Nephron (organoid): ENCODE results near the gene LIMK2.
"Not testable (repeated sequence)": the region's sequence is repeated elsewhere in the genome, so short reads cannot be mapped to it uniquely, and the experiment has no call there.

Experiments used
- H3K27ac Mint-ChIP-seq, 3 experiments: 2 replicates each; pipeline ENCODE4 v1.8.0; 2020; ENCODE audit warnings: mixed read lengths in 3 of 3, mild to moderate bottlenecking in 2 of 3, moderate library complexity in 1 of 3
- H3K27me3 Mint-ChIP-seq: 2 replicates; pipeline ENCODE4 v1.8.0; 2021; ENCODE audit warnings: low read depth, mild to moderate bottlenecking, moderate library complexity, mixed read lengths
- H3K36me3 Mint-ChIP-seq: 2 replicates; pipeline ENCODE4 v1.8.0; 2020; ENCODE audit warnings: low read depth, mixed read lengths
- H3K4me1 Mint-ChIP-seq: 2 replicates; pipeline ENCODE4 v1.8.0; 2020; ENCODE audit warnings: mixed read lengths
- H3K4me3 Mint-ChIP-seq, 3 experiments: 2 replicates each; pipeline ENCODE4 v1.8.0; 2020; ENCODE audit warnings: mild to moderate bottlenecking in 3 of 3, mixed read lengths in 3 of 3, moderate library complexity in 2 of 3
- H3K9me3 Mint-ChIP-seq: 2 replicates; pipeline ENCODE4 v1.8.0; 2020; ENCODE audit warnings: mixed read lengths
- TF ChIP-seq, protein P1 (sequence below), 3 experiments: fragments of 200-600 bp; sonication (generic); IDR thresholded peaks; one replicate each; pipeline ENCODE4 v1.5.0; 2021; ENCODE audit warnings: antibody characterized with exemption in 3 of 3; ENCODE audit not compliant: unreplicated experiment in 3 of 3

LIMK2 gene

DNA sequence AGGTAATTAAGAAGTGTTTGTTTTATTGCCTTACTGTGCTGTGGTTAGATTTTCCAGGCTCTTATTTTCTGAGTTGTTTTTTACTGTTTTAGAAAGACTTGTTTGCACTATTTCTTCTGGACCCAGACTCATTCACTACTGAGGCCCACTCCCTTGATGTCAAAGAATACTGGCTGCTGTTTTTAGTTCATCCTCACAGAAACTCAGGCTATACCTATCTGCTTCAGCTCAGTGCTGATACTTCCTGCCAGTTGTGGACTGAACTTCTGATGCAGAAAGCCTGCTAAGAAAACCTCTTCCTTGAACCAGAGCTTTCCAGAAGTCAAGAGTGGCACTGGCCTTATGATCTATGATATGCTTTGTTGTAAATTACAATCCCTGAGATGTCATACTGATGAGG lies 96.1 kb downstream of the LIMK2 start:
- Mint-ChIP-seq H3K36me3 (no peaks in the 10 kb centered on the region), H3K4me1 (peaks cover 1% of the 10 kb centered on the region), H3K4me3 (no peak overlapping the region), H3K27me3 (peaks cover 5% of the 10 kb centered on the region), H3K9me3 (no peaks in the 10 kb centered on the region), H3K27ac (peak overlapping the region in 1 of 3 experiments; percentile 6)
- TF ChIP-seq, protein P1, sequence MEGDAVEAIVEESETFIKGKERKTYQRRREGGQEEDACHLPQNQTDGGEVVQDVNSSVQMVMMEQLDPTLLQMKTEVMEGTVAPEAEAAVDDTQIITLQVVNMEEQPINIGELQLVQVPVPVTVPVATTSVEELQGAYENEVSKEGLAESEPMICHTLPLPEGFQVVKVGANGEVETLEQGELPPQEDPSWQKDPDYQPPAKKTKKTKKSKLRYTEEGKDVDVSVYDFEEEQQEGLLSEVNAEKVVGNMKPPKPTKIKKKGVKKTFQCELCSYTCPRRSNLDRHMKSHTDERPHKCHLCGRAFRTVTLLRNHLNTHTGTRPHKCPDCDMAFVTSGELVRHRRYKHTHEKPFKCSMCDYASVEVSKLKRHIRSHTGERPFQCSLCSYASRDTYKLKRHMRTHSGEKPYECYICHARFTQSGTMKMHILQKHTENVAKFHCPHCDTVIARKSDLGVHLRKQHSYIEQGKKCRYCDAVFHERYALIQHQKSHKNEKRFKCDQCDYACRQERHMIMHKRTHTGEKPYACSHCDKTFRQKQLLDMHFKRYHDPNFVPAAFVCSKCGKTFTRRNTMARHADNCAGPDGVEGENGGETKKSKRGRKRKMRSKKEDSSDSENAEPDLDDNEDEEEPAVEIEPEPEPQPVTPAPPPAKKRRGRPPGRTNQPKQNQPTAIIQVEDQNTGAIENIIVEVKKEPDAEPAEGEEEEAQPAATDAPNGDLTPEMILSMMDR (IDR thresholded peaks at IDR 0.05; ENCODE audit: unreplicated experiment in 3 of 3), result no peak

- Mint-ChIP-seq H3K27ac (peak overlapping the region; percentile 5 to 53 (median 30)), H3K27me3 (no peaks in the 10 kb centered on the region), H3K36me3 (peaks cover 8% of the 10 kb centered on the region), H3K4me1 (peaks cover 5% of the 10 kb centered on the region), H3K4me3 (no peak overlapping the region), H3K9me3 (peaks cover 20% of the 10 kb centered on the region)
- TF ChIP-seq, protein P1 (IDR thresholded peaks at IDR 0.05; ENCODE audit: unreplicated experiment in 3 of 3), result peak; percentile 76 to 77 (median 77)
These were observed 101.5 kb downstream of the LIMK2 start for GRCh38 chr22:31313366-31314147.

DNA sequence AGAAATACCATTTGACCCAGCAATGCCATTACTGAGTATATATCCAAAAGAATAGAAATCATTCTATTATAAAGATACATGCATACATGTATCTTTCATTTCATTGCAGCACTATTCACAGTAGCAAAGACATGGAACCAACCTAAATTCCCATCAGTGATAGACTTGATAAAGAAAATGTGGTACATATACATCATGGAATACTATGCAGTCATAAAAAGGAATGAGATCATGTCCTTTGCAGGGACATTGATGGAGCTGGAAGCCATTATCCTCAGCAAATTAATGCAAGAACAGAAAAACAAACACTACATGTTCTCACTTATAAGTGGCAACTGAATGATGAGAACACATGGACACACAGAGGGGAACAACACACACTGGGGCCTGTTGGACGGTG lies 102.1 kb downstream of the LIMK2 start:
- H3K9me3 Mint-ChIP-seq, result peaks cover 20% of the 10 kb centered on the region
- not testable (repeated sequence) for H3K27me3 Mint-ChIP-seq, H3K36me3 Mint-ChIP-seq, H3K4me3 Mint-ChIP-seq, H3K27ac Mint-ChIP-seq, H3K4me1 Mint-ChIP-seq

GRCh38 chr22:31321421-31321820 lies 109.3 kb downstream of the LIMK2 start:
- Mint-ChIP-seq H3K4me1 (no peaks in the 10 kb centered on the region), H3K27ac (no peak overlapping the region), H3K9me3 (no peaks in the 10 kb centered on the region), H3K27me3 (no peaks in the 10 kb centered on the region), H3K36me3 (peaks cover 27% of the 10 kb centered on the region), H3K4me3 (no peak overlapping the region)
- TF ChIP-seq, protein P1 (IDR thresholded peaks at IDR 0.05; ENCODE audit: unreplicated experiment in 3 of 3), result no peak

DNA sequence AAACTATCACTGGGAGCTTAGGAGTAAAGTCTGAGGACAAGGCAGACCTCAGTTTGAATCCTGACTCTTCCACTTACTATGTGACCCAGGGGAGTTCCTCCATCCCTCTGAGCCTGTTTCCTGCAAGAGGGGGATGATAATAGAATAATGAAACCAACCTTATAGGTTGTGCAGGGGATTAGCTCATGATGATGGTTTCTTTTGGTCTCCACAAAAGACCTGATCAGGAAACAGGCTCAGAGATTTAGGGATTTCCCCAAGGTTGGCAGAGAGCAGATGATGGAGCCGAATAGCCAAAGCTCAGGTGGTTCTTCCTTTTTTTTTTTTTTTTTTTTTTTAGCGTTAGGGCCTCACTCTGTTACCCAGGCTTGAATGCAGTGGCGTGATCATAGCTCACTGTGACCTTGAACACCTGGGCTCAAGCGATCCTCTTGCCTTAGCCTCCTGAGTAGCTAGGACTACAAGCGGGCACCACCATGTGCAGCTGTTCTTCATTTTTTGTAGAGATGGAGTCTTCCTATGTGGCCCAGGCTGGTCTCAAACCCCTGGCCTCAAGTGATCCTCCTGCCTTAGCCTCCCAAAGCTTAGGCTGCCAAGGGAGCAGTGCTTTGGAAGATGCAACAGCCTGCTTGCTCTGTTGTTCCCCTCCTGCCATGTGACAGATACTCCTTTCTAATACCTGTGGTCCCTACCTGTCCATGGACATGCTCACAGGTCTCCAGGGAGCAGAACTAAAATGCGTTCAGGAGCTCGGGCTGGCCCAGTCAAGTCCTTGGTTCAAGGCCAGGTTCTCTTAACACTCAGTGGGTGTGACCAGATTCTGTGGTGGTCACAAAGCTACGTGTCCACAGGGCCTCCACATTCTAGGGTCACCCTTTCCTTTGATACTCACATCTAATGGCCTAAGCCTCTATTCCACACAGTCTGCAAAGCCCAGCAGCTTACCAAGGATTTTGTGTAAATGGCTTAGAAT lies 111.8 kb downstream of the LIMK2 start:
- Mint-ChIP-seq H3K9me3 (no peaks in the 10 kb centered on the region), H3K27me3 (no peaks in the 10 kb centered on the region), H3K4me1 (no peaks in the 10 kb centered on the region), H3K4me3 (no peak overlapping the region), H3K36me3 (peaks cover 48% of the 10 kb centered on the region), H3K27ac (no peak overlapping the region)
- TF ChIP-seq, protein P1 (IDR thresholded peaks at IDR 0.05; ENCODE audit: unreplicated experiment in 3 of 3), result no peak

- H3K4me3 Mint-ChIP-seq, result no peak overlapping the region
- peaks cover 12% of the 10 kb centered on the region for H3K4me1 Mint-ChIP-seq
- H3K27ac Mint-ChIP-seq, result no peak overlapping the region
- H3K36me3 Mint-ChIP-seq, result peaks cover 71% of the 10 kb centered on the region
- no peaks in the 10 kb centered on the region for H3K9me3 Mint-ChIP-seq
- TF ChIP-seq, protein P1 (IDR thresholded peaks at IDR 0.05; ENCODE audit: unreplicated experiment in 3 of 3), result no peak
- no peaks in the 10 kb centered on the region for H3K27me3 Mint-ChIP-seq
These were observed 114.8 kb downstream of the LIMK2 start for GRCh38 chr22:31326877-31327276.
